Measurements from ENCODE around the gene NRG3.

The NRG3 gene

GRCh38 chr10:82212753-82213152 lies 337.8 kb downstream of the NRG3 start:
- H3K36me3 ChIP-seq (ENCODE audit: control insufficient read depth in 2 of 2, insufficient read depth in 1 of 2, low read length in 2 of 2), result no peaks in the 10 kb centered on the region
- CTCF ChIA-PET, result no interaction called here
- POLR2A ChIA-PET, result no interaction called here
- TF ChIP-seq ZNF302 (tag by site-specific recombination; IDR thresholded peaks at IDR 0.05; ENCODE audit: low read depth) (no peak), ZNF175 (tag by site-specific recombination; IDR thresholded peaks at IDR 0.05) (no peak), ZNF398 (tag by site-specific recombination; IDR thresholded peaks at IDR 0.05) (no peak), ZNF521 (tag by site-specific recombination; IDR thresholded peaks at IDR 0.05) (no peak), PRDM4 (tag by site-specific recombination; IDR thresholded peaks at IDR 0.05) (no peak), ZNF610 (tag by site-specific recombination; IDR thresholded peaks at IDR 0.05; ENCODE audit: borderline replicate concordance) (no peak), ZNF423 (tag by site-specific recombination; IDR thresholded peaks at IDR 0.05) (no peak), BCL6B (tag by site-specific recombination; IDR thresholded peaks at IDR 0.05) (no peak), OVOL3 (tag by site-specific recombination; IDR thresholded peaks at IDR 0.05) (no peak)
- H3K27ac ChIP-seq (ENCODE audit: extremely low read depth, low read depth, low read length), result no peak overlapping the region
- H3K4me1 ChIP-seq (ENCODE audit: control insufficient read depth, insufficient read depth, low read length), result no peaks in the 10 kb centered on the region
- H3K9me3 ChIP-seq (ENCODE audit: control insufficient read depth, insufficient read depth, low read depth, low read length), result no peaks in the 10 kb centered on the region
- no peak overlapping the region for H3K4me3 ChIP-seq (ENCODE audit: low read depth, low read length)

GRCh38 chr10:82213784-82214183 lies 338.8 kb downstream of the NRG3 start:
- H3K27ac ChIP-seq (ENCODE audit: extremely low read depth, low read depth, low read length), result no peak overlapping the region
- no peaks in the 10 kb centered on the region for H3K36me3 ChIP-seq (ENCODE audit: control insufficient read depth in 2 of 2, insufficient read depth in 1 of 2, low read length in 2 of 2)
- H3K9me3 ChIP-seq (ENCODE audit: control insufficient read depth, insufficient read depth, low read depth, low read length), result no peaks in the 10 kb centered on the region
- no peak overlapping the region for H3K4me3 ChIP-seq (ENCODE audit: low read depth, low read length)
- TF ChIP-seq ZNF324 (tag by site-specific recombination; IDR thresholded peaks at IDR 0.05), result no peak
- TF ChIP-seq ZNF792 (tag by site-specific recombination; IDR thresholded peaks at IDR 0.05), result no peak
- no peak for TF ChIP-seq SP3 (tag by site-specific recombination; IDR thresholded peaks at IDR 0.05)
- TF ChIP-seq ZNF266 (tag by site-specific recombination; IDR thresholded peaks at IDR 0.05; ENCODE audit: low read depth), result no peak
- no peak for TF ChIP-seq YY1 (tag by site-specific recombination; IDR thresholded peaks at IDR 0.05)
- TF ChIP-seq WT1 (tag by site-specific recombination; IDR thresholded peaks at IDR 0.05), result no peak
- TF ChIP-seq ZNF548 (tag by site-specific recombination; IDR thresholded peaks at IDR 0.05), result no peak
- TF ChIP-seq KLF1 (tag by site-specific recombination; IDR thresholded peaks at IDR 0.05), result no peak
- TF ChIP-seq FEZF1 (tag by site-specific recombination; IDR thresholded peaks at IDR 0.05), result no peak
- no peak for TF ChIP-seq SCRT1 (tag by site-specific recombination; IDR thresholded peaks at IDR 0.05; ENCODE audit: borderline replicate concordance)
- TF ChIP-seq GLIS2 (tag by site-specific recombination; IDR thresholded peaks at IDR 0.05), result no peak
- TF ChIP-seq ZBTB7A (tag by site-specific recombination; IDR thresholded peaks at IDR 0.05; ENCODE audit: low read depth), result no peak
- no peak for TF ChIP-seq ZNF48 (tag by site-specific recombination; IDR thresholded peaks at IDR 0.05)
- TF ChIP-seq HOXC10 (CRISPR knock-in tag; IDR thresholded peaks at IDR 0.05), result no peak
- ChIA-PET CTCF (no interaction called here), POLR2A (no interaction called here)
- no peaks in the 10 kb centered on the region for H3K4me1 ChIP-seq (ENCODE audit: control insufficient read depth, insufficient read depth, low read length)

All from HEK293 (cell line).